Measurements from ENCODE around the gene DUSP22.
"Not testable (repeated sequence)": the region's sequence is repeated elsewhere in the genome, so short reads cannot be mapped to it uniquely, and the experiment has no call there.

The DUSP22 gene

DNA sequence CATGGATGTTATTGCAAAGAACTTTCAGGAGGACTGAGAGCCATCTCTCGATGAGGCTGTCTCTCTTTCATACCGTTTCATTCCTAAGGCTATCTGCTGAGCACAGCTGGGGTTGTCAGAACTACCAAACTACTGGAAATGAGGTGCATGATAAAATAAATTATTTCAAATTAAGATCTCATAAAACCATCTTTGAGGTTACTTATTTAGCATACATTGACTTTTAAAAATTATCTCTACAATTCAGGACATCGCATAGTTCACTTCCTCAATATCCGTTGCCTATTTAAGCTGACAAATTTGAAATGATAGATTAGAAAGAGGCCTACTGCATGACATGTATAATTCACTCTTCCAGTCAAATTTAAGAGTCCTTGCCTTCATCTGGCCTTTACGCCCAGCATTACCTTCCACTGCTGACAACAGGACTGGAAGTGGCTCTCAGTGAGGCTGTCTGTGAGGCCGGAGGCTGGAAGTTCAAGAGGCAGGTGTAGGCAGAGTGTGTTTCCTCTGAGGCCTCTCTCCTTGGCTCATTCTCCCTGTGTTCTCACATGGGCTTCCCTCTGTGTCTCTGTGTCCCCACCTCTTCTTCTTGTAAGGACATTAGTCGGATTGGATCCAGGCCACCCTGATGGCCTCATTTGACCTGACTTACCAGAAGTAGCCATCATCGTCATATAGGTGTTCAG, 12.8 kb upstream of the DUSP22 start:
- DNase-seq (ENCODE audit: low read depth, low spot score) = no peak

DNA sequence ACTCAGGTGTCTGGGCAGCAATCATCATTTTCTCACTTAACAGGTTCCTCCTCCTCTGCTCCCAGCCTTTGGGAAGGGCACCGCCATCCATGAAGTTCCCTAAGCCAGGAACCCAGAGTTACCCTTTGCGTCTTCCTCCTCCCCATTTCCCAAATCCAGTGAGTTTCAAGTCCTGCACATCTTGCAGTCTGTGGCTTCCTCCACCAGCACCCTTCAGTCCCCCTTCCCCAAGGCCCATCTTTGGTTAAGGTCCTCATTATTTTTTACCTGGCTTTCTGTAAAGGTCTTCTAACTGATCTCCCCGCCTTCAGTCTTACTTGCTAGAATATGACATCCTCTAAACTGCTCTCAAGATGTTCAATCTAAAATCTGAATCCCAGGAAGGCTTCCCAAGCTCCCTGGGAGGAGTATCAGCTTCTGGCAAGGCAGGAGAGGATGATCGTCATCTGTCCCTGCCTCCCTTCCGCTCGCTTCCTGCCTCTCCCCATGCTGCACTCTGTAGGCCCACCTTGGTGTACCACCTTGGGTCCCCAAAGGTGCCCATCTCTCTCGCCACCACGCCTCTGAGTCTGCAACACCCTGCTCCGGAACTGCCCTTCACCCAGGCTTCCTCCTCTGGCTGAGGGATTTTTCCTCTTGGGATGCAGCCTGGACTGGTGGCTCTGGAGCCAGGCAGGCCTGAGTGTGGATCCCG, 11.4 kb upstream of the DUSP22 start:
- DNase-seq (ENCODE audit: low read depth, low spot score) = no peak

DNA sequence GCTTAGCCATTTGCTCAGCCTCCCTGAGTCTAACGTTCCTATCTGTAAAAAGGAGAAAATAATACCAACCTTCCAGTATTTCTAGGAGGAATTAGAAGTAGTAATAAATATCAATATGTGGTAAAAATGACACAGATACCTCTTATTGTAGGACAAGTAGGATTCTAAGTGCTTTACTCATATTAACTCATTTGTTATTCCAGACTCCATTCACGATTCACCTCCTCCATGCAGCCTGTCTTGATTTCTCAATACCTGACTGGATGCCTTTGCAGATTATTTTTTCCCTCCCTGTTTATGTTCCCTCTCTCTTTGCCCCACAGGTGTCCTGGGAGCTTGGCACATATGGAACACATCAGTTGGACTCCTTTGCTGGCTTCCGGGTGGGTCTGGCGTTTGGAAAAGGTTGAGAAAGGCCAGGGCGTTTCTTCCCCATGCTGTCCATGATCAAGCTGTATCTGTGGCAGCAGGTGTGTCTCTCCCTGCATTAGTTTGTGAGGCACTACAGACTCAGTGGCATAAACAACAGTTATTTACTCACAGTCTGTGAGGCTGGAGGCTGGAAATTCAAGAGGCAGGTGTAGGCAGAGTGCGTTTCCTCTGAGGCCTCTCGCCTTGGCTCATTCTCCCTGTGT, 10.7 kb upstream of the DUSP22 start:
- no peak for DNase-seq (ENCODE audit: low read depth, low spot score)

DNA sequence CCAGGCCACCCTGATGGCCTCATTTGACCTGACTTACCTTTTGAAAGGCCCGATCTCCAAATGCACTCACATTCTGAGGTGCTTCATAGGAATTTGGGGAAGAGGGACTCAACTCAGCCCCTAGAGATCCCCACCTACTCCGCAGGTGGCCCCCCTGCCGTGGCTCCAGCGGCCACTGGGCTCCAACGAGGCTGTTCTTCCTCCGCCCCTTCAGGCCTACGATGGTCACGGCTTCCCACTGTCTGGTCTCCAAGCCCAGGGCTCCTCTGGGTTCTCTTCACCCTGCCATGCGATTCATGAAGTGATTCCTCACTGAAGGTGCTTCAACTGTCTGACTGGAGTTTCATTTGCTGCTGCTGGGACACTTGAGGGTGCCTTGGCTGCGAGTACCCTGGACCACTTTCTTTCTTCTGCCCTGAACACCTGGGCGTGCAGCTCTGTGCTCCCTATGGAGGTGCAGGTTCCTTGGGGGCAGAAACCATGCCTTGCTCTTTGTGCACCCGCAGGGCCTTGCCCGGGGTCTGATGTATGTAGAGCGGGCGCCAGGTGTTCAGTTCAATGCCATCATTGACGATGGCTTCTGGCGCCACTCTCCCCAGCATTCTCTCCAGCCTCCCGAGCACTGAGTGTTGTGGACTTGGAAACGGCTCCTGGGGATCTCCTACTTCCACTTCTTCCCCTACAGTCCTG, 10.0 kb upstream of the DUSP22 start:
- DNase-seq (ENCODE audit: low read depth, low spot score) = no peak

- DNase-seq (ENCODE audit: low read depth, low spot score) = no peak
These were observed 9.3 kb upstream of the DUSP22 start for GRCh38 chr6:282867-283416.

DNA sequence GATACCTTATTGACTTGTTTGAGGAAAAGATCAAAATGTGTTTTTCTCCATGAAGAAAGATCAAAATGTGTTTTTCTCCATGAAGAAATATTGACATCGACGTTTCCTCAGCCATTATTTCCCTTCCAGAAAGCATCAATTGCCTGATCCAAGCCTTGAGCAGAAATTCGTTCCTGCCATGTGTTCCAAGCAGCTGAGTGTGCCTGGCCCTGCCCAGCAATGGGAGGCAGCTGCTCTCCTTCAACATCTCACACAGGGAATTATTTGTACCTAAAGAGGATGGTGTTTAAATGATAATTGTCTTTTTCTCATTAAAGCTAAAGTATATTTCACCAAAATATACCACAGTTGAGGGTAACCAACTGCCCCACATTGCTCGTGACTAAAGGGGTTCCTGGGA, 7.8 kb upstream of the DUSP22 start:
- DNase-seq (ENCODE audit: low read depth, low spot score) = no peak

DNA sequence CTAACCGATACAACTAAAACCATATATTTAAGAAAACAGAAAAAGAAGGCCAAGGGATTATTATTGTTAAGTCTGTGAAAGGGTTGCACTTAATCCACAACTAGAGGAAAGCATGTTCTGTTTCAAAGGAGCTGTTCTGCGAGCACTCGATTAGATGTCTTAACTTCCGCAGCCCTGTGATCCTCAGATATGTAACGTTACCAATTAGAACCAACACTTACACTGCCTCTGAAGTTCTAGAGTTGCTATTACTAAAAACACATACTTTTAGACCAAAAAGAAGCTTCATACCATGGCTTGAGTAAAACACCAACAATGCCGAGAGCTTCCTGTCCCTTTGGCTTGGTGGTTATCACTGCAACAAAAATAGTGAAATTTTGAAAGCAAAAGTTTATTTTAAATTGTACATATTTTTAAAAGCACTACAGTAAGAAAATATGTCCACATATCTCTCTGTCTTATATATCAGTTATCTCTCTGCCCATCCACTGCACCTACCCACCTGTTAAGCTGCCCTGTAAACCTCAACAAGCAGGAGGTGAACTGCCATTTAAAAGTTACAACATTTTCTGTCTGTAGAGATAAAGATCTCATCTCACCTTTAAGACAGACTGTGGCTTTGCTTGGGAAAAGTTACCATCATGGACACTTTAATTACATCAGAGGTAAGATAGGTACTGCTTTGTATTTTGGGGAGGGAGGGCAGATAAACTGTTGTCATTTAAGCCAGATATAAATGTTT, 7.1 kb upstream of the DUSP22 start:
- no peak for DNase-seq (ENCODE audit: low read depth, low spot score)

DNA sequence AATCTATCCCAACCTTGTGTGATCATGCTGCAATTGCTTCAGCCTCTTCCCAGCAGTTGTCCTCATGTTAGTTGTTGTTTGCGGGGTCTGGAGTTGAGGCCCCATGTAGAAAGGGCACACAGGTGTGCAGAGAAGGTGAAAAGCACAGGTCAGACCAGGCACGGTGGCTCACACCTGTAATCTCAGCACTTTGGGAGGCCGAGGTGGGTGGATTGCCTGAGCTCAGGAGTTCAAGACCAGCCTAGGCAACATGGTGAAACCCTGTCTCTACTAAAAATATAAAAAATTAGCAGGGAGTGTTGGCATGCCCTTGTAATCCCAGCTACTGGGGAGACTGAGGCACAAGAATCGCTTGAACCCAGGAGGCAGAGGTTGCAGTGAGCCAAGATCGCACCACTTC, 6.4 kb upstream of the DUSP22 start:
- not testable (repeated sequence) for DNase-seq (ENCODE audit: low read depth, low spot score)

DNA sequence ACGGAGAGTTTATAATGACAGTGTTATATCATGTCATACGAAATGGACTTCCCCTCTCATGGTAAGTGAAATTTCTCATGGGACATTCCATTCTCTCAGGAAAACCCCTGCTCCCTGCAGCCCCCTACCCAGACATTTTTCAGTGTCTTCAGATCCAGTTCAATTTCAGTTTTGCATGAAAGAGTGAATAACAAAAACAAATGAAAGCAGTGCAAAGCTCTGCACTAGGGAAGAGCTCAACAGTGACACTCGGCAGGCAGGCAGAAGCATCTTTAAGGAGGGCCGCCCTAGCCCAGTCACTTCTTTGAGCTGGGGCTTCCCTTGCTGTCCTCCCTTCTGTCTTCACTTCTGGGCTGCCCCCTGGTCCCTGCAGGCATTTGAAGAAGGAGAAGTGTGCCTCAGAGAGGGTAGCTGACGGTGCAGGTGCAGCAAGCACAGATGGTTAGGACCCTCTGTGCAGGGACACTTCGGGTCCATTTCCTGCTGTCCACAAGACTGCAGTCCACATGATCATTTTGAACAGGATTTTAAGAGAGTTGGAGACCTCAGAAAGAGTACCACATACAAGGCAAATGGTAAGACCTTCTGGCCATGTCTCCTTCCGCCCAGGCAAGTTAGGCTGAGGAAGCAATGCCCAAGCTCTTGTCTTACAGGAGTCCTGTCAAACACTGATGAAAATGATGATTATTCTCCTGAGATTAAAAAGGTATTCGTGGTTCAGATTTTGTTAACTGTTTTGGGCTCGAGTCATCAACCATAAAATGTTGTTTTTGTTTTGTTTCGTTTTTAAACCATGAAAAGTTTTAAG, 5.4 kb upstream of the DUSP22 start:
- DNase-seq (ENCODE audit: low read depth, low spot score) = no peak

GRCh38 chr6:287489-287860, 4.8 kb upstream of the DUSP22 start:
- DNase-seq (ENCODE audit: low read depth, low spot score) = no peak

GRCh38 chr6:288866-289265, 3.4 kb upstream of the DUSP22 start:
- DNase-seq (ENCODE audit: low read depth, low spot score) = no peak

DNA sequence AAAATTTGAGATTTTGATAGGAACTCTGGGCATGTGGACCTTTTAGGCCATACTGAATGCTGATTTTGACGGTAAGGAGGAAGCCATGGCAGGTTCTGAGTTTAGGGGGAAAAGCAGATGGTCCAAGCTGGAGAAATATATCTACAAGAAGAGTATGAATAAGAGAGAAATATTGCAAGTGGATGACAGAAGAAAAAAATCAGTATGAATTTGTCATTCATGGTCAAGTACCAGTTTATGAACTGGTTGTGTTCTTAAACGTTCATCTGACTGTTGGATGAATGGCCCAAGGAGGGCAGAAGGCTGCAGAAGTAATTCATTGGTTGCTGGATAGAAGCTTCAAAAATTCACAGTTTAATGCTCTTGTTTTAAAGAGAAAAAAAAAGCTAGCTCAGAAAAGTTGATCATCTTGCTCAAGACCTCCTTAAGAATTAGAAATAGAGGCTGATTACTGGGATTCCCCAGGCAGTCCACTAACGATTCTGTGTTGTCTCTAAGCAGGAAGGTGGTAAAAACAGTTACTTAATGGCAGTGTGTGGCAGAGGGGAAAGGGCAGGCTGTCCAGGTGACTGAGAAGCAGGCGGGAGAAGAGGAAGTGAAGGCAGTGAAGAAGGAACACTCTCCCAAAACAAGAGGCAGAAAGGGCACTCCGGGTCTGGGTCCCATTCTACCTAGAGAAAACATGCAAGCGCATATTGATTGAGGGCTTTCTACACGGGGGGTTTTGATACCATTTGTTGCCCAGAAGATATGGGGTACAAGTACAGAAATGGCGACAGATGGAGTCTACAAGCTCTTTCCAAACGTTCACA, 2.0 kb upstream of the DUSP22 start:
- no peak for DNase-seq (ENCODE audit: low read depth, low spot score)

DNA sequence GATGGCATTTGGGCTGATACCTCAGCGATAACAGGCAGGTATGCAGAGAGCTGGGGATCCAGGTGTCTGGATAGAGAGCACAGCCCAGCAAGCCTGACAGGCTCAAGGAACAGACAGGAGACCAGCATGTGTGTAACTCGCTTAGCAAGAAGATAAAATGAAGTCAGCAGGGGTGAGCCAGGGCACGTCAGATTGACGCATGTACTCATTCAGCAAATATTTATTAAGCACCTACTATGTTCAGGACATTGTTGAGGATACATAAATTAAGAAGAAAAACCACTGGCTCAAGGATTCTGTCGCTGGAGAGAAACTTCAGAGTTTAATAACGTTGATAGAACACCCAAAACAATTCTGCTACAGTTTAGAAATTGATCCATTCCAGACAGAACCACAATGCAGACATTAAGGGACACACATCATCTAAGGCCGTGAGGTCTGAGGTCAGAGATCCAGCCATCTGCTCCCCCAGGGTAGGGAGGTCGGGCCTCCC, 1.0 kb upstream of the DUSP22 start:
- DNase-seq (ENCODE audit: low read depth, low spot score) = no peak

- DNase-seq (ENCODE audit: low read depth, low spot score) = peak; percentile 50
These were observed 362 bp downstream of the DUSP22 start for GRCh38 chr6:292506-293192.

DNA sequence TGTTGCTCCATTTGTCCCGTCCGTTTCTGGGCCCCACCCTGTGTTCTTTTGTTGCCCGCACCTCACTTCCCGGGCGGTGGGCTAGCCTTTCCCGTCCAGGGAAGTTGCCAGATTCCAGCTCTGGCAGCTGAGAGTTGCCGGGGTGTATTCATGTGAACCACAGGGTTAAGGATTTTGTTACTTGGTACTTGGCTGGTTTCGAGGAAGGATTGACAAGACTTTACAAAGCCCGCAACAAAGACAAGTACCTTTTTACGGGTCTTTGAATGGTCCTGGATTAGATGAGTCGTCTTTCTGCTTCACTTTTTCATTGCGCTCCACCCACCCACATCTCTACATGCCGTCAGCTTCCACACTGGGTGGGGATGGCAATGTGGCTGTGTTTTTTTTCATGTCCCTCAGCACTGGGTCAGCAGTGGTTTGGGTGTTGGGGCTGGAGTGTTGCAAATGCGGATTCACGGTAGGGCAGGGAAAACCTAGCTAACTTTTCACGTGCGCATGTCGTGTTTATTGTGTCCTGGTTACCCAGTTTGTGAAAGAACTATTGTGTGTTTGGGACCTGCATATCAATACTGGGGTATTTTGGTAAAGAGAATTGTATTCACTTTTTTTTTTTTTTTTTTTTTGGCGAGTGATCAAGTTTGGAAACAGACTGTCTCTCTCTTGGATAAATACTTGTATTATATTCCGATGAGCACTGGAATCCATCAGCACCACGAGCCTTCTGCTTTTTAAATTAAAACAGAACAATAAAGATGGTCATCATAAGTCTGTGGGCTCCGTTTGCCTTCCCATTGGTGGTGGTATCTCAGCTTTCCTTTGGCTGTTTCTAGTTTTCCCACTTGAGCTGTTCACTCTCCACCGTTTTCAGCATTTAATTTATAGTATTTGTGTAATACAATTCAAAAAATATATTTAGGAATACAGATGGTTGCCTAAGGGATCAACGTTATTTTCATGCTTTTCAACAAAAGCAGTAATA, 1.2 kb downstream of the DUSP22 start:
- DNase-seq (ENCODE audit: low read depth, low spot score) = peak; percentile 10

GRCh38 chr6:294656-295565, 2.6 kb downstream of the DUSP22 start:
- DNase-seq (ENCODE audit: low read depth, low spot score) = no peak

Measured in activated CD4-positive, CD25-positive, alpha-beta regulatory T cell treated with anti-CD3 and anti-CD28 coated beads, Interleukin-2, amount 50 U/mL, for 16 hours (primary cell).